Chondrocyte (in vitro differentiated cells): ENCODE results near the gene CFAP20DC. TPM values are rescaled to one million over a fixed set of nuclear protein-coding genes. Genes with fewer than 3 reads are reported as not detected.

ENCODE experiments used
- DNase-seq: peaks from one replicate; pipeline ENCODE4 v3.0.0; 2021; ENCODE audit warnings: mixed read lengths, low spot score
- H3K27ac Mint-ChIP-seq: one replicate; pipeline ENCODE4 v1.8.0; 2021; ENCODE audit warnings: mild to moderate bottlenecking, moderate library complexity, mixed read lengths; ENCODE audit not compliant: unreplicated experiment
- H3K27me3 Mint-ChIP-seq: 2 replicates; pipeline ENCODE4 v1.8.0; 2021; ENCODE audit warnings: low read depth, mixed read lengths
- H3K36me3 Mint-ChIP-seq: 2 replicates; pipeline ENCODE4 v1.8.0; 2021; ENCODE audit warnings: low read depth, mixed read lengths
- H3K4me1 Mint-ChIP-seq: 2 replicates; pipeline ENCODE4 v1.8.0; 2021; ENCODE audit warnings: low read depth, mild to moderate bottlenecking, mixed read lengths
- H3K4me3 Mint-ChIP-seq: one replicate; pipeline ENCODE4 v1.8.0; 2021; ENCODE audit warnings: mild to moderate bottlenecking, moderate library complexity, mixed read lengths; ENCODE audit not compliant: unreplicated experiment
- H3K9me3 Mint-ChIP-seq: 2 replicates; pipeline ENCODE4 v1.8.0; 2021; ENCODE audit warnings: low read depth, mixed read lengths
- total RNA-seq: library from RNA; stranded (reverse); gene quantifications from 3 replicates; pipeline ENCODE4 v1.2.1, GENCODE V29; 2021
- TF ChIP-seq, protein P1 (sequence below): fragments of 200-600 bp; sonication (generic); IDR thresholded peaks from 2 replicates; pipeline ENCODE4 v1.5.0; 2021; ENCODE audit warnings: antibody characterized with exemption, mild to moderate bottlenecking, moderate library complexity

The CFAP20DC gene
- total RNA-seq, 1 donor from 2014 or later: 3.1 TPM

- H3K36me3 Mint-ChIP-seq: no peaks in the 10 kb centered on the region
- TF ChIP-seq, protein P1, sequence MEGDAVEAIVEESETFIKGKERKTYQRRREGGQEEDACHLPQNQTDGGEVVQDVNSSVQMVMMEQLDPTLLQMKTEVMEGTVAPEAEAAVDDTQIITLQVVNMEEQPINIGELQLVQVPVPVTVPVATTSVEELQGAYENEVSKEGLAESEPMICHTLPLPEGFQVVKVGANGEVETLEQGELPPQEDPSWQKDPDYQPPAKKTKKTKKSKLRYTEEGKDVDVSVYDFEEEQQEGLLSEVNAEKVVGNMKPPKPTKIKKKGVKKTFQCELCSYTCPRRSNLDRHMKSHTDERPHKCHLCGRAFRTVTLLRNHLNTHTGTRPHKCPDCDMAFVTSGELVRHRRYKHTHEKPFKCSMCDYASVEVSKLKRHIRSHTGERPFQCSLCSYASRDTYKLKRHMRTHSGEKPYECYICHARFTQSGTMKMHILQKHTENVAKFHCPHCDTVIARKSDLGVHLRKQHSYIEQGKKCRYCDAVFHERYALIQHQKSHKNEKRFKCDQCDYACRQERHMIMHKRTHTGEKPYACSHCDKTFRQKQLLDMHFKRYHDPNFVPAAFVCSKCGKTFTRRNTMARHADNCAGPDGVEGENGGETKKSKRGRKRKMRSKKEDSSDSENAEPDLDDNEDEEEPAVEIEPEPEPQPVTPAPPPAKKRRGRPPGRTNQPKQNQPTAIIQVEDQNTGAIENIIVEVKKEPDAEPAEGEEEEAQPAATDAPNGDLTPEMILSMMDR: no peak
- peaks cover 12% of the 10 kb centered on the region for H3K4me1 Mint-ChIP-seq
- H3K9me3 Mint-ChIP-seq: no peaks in the 10 kb centered on the region
- no peak overlapping the region for H3K27ac Mint-ChIP-seq
- H3K27me3 Mint-ChIP-seq: no peaks in the 10 kb centered on the region
- no peak for DNase-seq
- no peak overlapping the region for H3K4me3 Mint-ChIP-seq
Observed at GRCh38 chr3:58793938-58794337, 255.9 kb downstream of the CFAP20DC start.

- Mint-ChIP-seq H3K36me3 (no peaks in the 10 kb centered on the region), H3K9me3 (no peaks in the 10 kb centered on the region), H3K4me3 (no peak overlapping the region), H3K27ac (no peak overlapping the region), H3K27me3 (no peaks in the 10 kb centered on the region), H3K4me1 (peaks cover 12% of the 10 kb centered on the region)
- DNase-seq: no peak
- TF ChIP-seq, protein P1: no peak
Observed at GRCh38 chr3:58792921-58793451, 256.8 kb downstream of the CFAP20DC start.

DNA sequence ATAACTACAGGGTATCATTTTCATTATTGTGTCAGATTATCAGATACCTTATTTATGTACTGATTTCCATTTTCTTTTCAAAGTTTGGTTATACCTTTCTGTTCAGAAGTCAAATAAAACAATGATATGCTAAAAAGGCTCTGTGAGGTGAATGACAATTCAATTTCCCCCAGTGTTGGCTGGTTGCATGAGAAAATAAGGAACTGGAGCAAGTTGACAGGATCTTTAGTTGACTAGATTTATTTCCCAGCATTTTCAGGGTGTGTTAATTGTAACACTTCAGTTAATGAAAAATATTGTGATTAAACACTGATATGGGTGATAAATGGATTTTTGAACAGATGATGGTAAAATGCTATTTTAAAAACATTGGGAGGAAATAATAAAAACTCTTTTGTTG, 260.4 kb downstream of the CFAP20DC start:
- Mint-ChIP-seq H3K27me3 (no peaks in the 10 kb centered on the region), H3K4me3 (no peak overlapping the region), H3K36me3 (no peaks in the 10 kb centered on the region), H3K27ac (no peak overlapping the region), H3K4me1 (peaks cover 12% of the 10 kb centered on the region), H3K9me3 (no peaks in the 10 kb centered on the region)
- TF ChIP-seq, protein P1: no peak
- DNase-seq: no peak

DNA sequence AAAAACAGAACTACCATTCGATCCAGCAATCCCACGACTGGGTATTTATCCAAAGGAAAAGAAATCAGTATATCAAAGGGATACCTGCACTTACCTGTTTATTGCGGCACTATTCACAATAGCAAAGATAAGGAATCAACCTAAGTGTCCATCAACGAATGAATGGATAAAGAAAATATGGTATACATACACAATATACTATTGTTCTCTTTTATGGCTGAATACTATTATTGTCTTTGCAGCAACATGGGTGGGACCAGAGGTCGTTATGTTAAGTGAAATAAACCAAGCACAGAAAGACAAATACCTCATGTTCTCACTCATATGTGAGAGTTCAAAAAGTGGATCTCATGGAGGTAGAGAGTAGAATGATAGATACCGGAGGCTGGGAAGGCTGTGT, 264.9 kb downstream of the CFAP20DC start:
- H3K27ac Mint-ChIP-seq: no peak overlapping the region
- peaks cover 12% of the 10 kb centered on the region for H3K36me3 Mint-ChIP-seq
- DNase-seq: no peak
- TF ChIP-seq, protein P1: no peak
- H3K9me3 Mint-ChIP-seq: peaks cover 34% of the 10 kb centered on the region
- H3K4me3 Mint-ChIP-seq: no peak overlapping the region
- H3K4me1 Mint-ChIP-seq: no peaks in the 10 kb centered on the region
- H3K27me3 Mint-ChIP-seq: no peaks in the 10 kb centered on the region

DNA sequence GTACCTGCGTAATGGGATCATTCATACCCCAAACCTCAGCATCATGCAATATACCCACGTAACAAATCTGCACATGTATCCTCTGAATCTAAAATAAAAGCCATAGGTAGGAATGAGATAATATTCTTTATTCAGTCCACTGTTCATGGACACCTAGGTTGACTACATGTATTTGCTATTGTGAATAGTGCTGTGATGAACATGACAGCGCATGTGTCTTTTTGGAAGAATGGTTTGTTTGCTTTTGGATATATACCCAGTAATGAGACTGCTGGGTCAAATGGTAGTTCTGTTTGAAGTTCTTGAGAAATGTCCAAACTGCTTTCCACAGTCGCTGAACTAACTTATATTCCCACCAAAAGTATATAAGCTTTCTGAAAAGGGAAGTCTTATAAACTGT, 265.4 kb downstream of the CFAP20DC start:
- TF ChIP-seq, protein P1: no peak
- H3K4me1 Mint-ChIP-seq: no peaks in the 10 kb centered on the region

More for the DNA sequence above, 265.4 kb downstream of the CFAP20DC start:
- Mint-ChIP-seq H3K9me3 (peaks cover 39% of the 10 kb centered on the region), H3K27ac (no peak overlapping the region), H3K36me3 (peaks cover 15% of the 10 kb centered on the region), H3K4me3 (no peak overlapping the region), H3K27me3 (no peaks in the 10 kb centered on the region)
- DNase-seq: no peak
